Uterus (tissue), 2 donors: ENCODE results near the gene GLRA3.

Experiments used
- POLR2A ChIP-seq, 2 donors: fragments of 450-650 bp; IDR thresholded peaks; one replicate each; pipeline ENCODE4 v1.6.1; 2016; ENCODE audit warnings: antibody characterized with exemption in 2 of 2, mild to moderate bottlenecking in 1 of 2, moderate library complexity in 1 of 2
- TF ChIP-seq, protein P1 (sequence below), 4 experiments: fragments of 200-600 bp in 2 of 4; fragments of 450-650 bp in 2 of 4; sonication (generic) in 2 of 4; IDR thresholded peaks; one replicate each; pipeline ENCODE4 v1.5.1; 2016 to 2019; ENCODE audit warnings: antibody characterized with exemption in 4 of 4, mild to moderate bottlenecking in 2 of 4, moderate library complexity in 1 of 4

DNA sequence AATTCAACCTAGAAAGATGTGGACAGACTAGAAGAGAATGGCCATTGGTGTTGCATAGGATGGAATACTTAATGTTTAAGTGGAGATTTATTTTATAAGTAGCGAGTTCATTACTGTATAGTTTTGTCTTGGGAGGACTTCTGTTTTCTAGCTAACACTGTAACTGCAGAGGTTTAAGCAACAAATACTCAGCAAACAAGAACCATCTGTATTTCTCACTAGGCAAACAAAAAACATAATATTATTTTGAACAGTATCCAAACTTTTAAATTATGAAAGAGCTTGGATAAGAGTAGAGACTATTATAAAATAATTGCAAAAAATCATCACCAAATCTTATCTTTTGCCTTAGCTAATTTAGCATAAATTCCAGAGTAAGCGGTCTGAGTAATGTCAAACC lies 121.1 kb downstream of the GLRA3 start:
- TF ChIP-seq, protein P1, sequence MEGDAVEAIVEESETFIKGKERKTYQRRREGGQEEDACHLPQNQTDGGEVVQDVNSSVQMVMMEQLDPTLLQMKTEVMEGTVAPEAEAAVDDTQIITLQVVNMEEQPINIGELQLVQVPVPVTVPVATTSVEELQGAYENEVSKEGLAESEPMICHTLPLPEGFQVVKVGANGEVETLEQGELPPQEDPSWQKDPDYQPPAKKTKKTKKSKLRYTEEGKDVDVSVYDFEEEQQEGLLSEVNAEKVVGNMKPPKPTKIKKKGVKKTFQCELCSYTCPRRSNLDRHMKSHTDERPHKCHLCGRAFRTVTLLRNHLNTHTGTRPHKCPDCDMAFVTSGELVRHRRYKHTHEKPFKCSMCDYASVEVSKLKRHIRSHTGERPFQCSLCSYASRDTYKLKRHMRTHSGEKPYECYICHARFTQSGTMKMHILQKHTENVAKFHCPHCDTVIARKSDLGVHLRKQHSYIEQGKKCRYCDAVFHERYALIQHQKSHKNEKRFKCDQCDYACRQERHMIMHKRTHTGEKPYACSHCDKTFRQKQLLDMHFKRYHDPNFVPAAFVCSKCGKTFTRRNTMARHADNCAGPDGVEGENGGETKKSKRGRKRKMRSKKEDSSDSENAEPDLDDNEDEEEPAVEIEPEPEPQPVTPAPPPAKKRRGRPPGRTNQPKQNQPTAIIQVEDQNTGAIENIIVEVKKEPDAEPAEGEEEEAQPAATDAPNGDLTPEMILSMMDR (IDR thresholded peaks at IDR 0.05) = no peak
- no peak for TF ChIP-seq POLR2A (IDR thresholded peaks at IDR 0.05)
